Stimulated activated CD4-positive, alpha-beta T cell treated with anti-CD3 and anti-CD28 coated beads, Interleukin-1b, Interleukin-23, amount 100 ng/mL, for 48 hours (primary cell): ENCODE results near the gene KCNJ12.
A peak's percentile ranks its signal among the peaks of the same experiment; 100 is the strongest.
"Not testable (repeated sequence)": the region's sequence is repeated elsewhere in the genome, so short reads cannot be mapped to it uniquely, and the experiment has no call there.

Experiments
- DNase-seq: peaks from one replicate; pipeline ENCODE4 v3.0.0-alpha.2; 2020

The KCNJ12 gene

GRCh38 chr17:21389394-21389793 is 13.2 kb downstream of the KCNJ12 start:
- DNase-seq: no peak

- DNase-seq: no peak
These were observed 14.1 kb downstream of the KCNJ12 start for GRCh38 chr17:21390294-21390693.

- no peak for DNase-seq
These were observed 16.1 kb downstream of the KCNJ12 start for GRCh38 chr17:21392266-21392665.

GRCh38 chr17:21394265-21394664 is 18.1 kb downstream of the KCNJ12 start:
- DNase-seq: no peak

GRCh38 chr17:21395764-21396163 is 19.6 kb downstream of the KCNJ12 start:
- no peak for DNase-seq

GRCh38 chr17:21396237-21396636 is 20.1 kb downstream of the KCNJ12 start:
- DNase-seq: no peak

GRCh38 chr17:21397341-21398190 is 21.4 kb downstream of the KCNJ12 start:
- DNase-seq: no peak

- no peak for DNase-seq
These were observed 23.5 kb downstream of the KCNJ12 start for GRCh38 chr17:21399474-21400186.

- DNase-seq: not testable (repeated sequence)
These were observed 24.0 kb downstream of the KCNJ12 start for GRCh38 chr17:21400187-21400569.

GRCh38 chr17:21400816-21401593 is 24.8 kb downstream of the KCNJ12 start:
- DNase-seq: no peak

GRCh38 chr17:21402166-21402571 is 26.0 kb downstream of the KCNJ12 start:
- peak; percentile 14 for DNase-seq

- not testable (repeated sequence) for DNase-seq
These were observed 26.8 kb downstream of the KCNJ12 start for GRCh38 chr17:21402926-21403325.

- not testable (repeated sequence) for DNase-seq
These were observed 27.9 kb downstream of the KCNJ12 start for GRCh38 chr17:21404106-21404505.

GRCh38 chr17:21404539-21404938 is 28.4 kb downstream of the KCNJ12 start:
- not testable (repeated sequence) for DNase-seq

GRCh38 chr17:21404956-21405731 is 29.0 kb downstream of the KCNJ12 start:
- DNase-seq: not testable (repeated sequence)

- not testable (repeated sequence) for DNase-seq
These were observed 29.8 kb downstream of the KCNJ12 start for GRCh38 chr17:21405904-21406400.

GRCh38 chr17:21406616-21407404 is 30.7 kb downstream of the KCNJ12 start:
- DNase-seq: not testable (repeated sequence)

- not testable (repeated sequence) for DNase-seq
These were observed 31.6 kb downstream of the KCNJ12 start for GRCh38 chr17:21407752-21408151.

GRCh38 chr17:21408224-21408623 is 32.1 kb downstream of the KCNJ12 start:
- DNase-seq: not testable (repeated sequence)

GRCh38 chr17:21408766-21409300 is 32.7 kb downstream of the KCNJ12 start:
- DNase-seq: not testable (repeated sequence)

- DNase-seq: not testable (repeated sequence)
These were observed 33.2 kb downstream of the KCNJ12 start for GRCh38 chr17:21409388-21409787.
